Measurements from ENCODE around the gene FRMPD3.

DNA sequence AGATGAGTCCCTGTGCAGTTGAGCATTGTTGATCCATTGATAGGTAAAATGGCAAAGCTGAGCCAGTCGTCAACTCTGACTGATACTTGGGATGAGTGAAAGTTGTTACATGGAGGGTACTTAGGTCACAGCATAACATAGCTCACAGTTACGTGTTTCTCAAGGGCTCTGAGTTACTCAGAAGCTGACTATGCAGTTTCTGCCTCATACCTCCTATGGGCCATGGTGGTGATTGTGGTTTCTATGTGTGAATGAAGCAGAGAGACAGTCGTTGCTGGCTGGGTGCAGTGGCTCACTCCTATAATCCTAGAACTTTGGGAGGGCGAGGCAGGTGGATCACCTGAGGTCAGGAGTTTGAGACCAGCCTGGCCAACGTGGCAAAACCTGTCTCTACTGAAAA lies 30.8 kb downstream of the FRMPD3 start:
- TF ChIP-seq HEYL (CRISPR knock-in tag; IDR thresholded peaks at IDR 0.05) (no peak), HDAC2 (IDR thresholded peaks at IDR 0.05) (no peak), JUNB (IDR thresholded peaks at IDR 0.05) (no peak), EP300 (IDR thresholded peaks at IDR 0.05) (no peak), SMC3 (IDR thresholded peaks at IDR 0.05) (no peak), MAZ (IDR thresholded peaks at IDR 0.05; ENCODE audit: borderline replicate concordance, low read depth, low read length) (no peak), EHMT2 (IDR thresholded peaks at IDR 0.05; ENCODE audit: low read depth) (no peak), JUN (IDR thresholded peaks at IDR 0.05) (no peak), GATA3 (IDR thresholded peaks at IDR 0.05; ENCODE audit: borderline replicate concordance) (no peak)
- TF ChIP-seq, protein P1, sequence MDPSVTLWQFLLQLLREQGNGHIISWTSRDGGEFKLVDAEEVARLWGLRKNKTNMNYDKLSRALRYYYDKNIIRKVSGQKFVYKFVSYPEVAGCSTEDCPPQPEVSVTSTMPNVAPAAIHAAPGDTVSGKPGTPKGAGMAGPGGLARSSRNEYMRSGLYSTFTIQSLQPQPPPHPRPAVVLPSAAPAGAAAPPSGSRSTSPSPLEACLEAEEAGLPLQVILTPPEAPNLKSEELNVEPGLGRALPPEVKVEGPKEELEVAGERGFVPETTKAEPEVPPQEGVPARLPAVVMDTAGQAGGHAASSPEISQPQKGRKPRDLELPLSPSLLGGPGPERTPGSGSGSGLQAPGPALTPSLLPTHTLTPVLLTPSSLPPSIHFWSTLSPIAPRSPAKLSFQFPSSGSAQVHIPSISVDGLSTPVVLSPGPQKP (IDR thresholded peaks at IDR 0.05; ENCODE audit: low read depth, low read length), result no peak
- TF ChIP-seq, protein P2, sequence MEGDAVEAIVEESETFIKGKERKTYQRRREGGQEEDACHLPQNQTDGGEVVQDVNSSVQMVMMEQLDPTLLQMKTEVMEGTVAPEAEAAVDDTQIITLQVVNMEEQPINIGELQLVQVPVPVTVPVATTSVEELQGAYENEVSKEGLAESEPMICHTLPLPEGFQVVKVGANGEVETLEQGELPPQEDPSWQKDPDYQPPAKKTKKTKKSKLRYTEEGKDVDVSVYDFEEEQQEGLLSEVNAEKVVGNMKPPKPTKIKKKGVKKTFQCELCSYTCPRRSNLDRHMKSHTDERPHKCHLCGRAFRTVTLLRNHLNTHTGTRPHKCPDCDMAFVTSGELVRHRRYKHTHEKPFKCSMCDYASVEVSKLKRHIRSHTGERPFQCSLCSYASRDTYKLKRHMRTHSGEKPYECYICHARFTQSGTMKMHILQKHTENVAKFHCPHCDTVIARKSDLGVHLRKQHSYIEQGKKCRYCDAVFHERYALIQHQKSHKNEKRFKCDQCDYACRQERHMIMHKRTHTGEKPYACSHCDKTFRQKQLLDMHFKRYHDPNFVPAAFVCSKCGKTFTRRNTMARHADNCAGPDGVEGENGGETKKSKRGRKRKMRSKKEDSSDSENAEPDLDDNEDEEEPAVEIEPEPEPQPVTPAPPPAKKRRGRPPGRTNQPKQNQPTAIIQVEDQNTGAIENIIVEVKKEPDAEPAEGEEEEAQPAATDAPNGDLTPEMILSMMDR (IDR thresholded peaks at IDR 0.05), result no peak
- TF ChIP-seq, protein P3, sequence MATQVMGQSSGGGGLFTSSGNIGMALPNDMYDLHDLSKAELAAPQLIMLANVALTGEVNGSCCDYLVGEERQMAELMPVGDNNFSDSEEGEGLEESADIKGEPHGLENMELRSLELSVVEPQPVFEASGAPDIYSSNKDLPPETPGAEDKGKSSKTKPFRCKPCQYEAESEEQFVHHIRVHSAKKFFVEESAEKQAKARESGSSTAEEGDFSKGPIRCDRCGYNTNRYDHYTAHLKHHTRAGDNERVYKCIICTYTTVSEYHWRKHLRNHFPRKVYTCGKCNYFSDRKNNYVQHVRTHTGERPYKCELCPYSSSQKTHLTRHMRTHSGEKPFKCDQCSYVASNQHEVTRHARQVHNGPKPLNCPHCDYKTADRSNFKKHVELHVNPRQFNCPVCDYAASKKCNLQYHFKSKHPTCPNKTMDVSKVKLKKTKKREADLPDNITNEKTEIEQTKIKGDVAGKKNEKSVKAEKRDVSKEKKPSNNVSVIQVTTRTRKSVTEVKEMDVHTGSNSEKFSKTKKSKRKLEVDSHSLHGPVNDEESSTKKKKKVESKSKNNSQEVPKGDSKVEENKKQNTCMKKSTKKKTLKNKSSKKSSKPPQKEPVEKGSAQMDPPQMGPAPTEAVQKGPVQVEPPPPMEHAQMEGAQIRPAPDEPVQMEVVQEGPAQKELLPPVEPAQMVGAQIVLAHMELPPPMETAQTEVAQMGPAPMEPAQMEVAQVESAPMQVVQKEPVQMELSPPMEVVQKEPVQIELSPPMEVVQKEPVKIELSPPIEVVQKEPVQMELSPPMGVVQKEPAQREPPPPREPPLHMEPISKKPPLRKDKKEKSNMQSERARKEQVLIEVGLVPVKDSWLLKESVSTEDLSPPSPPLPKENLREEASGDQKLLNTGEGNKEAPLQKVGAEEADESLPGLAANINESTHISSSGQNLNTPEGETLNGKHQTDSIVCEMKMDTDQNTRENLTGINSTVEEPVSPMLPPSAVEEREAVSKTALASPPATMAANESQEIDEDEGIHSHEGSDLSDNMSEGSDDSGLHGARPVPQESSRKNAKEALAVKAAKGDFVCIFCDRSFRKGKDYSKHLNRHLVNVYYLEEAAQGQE (IDR thresholded peaks at IDR 0.05), result no peak
